MM.1S (cell line): ENCODE data around the gene CD4.

Experiments used
- EZH2 ChIP-seq: fragments of 300-600 bp; sonication (generic); optimal IDR thresholded peaks from 2 replicates; pipeline ENCODE3; 2017; ENCODE audit warnings: low read depth, mild to moderate bottlenecking, antibody characterized with exemption, low read length, mixed read lengths
- TF ChIP-seq, protein P1 (sequence below): fragments of 300-600 bp; sonication (generic); IDR thresholded peaks from 2 replicates; pipeline ENCODE4 v1.5.1; 2016; ENCODE audit warnings: antibody characterized with exemption, low read length, mixed read lengths

GRCh38 chr12:6748761-6749160 lies 40.6 kb upstream of the CD4 start:
- no peak for TF ChIP-seq EZH2
- TF ChIP-seq, protein P1, sequence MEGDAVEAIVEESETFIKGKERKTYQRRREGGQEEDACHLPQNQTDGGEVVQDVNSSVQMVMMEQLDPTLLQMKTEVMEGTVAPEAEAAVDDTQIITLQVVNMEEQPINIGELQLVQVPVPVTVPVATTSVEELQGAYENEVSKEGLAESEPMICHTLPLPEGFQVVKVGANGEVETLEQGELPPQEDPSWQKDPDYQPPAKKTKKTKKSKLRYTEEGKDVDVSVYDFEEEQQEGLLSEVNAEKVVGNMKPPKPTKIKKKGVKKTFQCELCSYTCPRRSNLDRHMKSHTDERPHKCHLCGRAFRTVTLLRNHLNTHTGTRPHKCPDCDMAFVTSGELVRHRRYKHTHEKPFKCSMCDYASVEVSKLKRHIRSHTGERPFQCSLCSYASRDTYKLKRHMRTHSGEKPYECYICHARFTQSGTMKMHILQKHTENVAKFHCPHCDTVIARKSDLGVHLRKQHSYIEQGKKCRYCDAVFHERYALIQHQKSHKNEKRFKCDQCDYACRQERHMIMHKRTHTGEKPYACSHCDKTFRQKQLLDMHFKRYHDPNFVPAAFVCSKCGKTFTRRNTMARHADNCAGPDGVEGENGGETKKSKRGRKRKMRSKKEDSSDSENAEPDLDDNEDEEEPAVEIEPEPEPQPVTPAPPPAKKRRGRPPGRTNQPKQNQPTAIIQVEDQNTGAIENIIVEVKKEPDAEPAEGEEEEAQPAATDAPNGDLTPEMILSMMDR: no peak
